ENCODE results near the gene GREM2.

DNA sequence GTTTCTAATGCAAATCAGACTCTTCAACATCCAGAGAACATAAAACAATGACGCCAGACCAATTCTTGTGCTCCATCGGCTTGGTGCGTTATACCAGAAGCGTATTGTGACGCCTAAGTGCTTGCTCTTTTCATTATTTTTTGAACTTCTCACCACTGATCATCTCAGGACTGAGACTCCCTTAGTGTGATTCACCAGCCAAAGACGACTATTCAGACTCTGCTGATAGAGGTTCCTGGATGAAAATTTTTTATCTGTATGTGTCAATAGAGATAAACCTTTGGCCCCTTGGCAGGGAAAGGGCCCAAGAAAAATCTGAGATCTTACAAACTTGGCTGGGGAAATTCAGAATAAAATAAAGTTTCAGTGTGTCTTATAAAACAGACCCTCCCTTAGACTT lies 856 bp upstream of the GREM2 start:
- TF ChIP-seq, protein P1, sequence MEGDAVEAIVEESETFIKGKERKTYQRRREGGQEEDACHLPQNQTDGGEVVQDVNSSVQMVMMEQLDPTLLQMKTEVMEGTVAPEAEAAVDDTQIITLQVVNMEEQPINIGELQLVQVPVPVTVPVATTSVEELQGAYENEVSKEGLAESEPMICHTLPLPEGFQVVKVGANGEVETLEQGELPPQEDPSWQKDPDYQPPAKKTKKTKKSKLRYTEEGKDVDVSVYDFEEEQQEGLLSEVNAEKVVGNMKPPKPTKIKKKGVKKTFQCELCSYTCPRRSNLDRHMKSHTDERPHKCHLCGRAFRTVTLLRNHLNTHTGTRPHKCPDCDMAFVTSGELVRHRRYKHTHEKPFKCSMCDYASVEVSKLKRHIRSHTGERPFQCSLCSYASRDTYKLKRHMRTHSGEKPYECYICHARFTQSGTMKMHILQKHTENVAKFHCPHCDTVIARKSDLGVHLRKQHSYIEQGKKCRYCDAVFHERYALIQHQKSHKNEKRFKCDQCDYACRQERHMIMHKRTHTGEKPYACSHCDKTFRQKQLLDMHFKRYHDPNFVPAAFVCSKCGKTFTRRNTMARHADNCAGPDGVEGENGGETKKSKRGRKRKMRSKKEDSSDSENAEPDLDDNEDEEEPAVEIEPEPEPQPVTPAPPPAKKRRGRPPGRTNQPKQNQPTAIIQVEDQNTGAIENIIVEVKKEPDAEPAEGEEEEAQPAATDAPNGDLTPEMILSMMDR (IDR thresholded peaks at IDR 0.05) = no peak
- no peak for TF ChIP-seq POLR2A (IDR thresholded peaks at IDR 0.05)
